GM10248 (cell line): Measurements from ENCODE around the gene FAM171A1.

Experiments used
- CTCF ChIA-PET: fragments of 300-600 bp; sonication (Branson Sonifier 250); formaldehyde crosslinking; extraction: SDS; loops from one replicate; lab custom pipeline; 2021; ENCODE audit warnings: antibody characterized with exemption; lab: Yijun Ruan, JAX
- POLR2A ChIA-PET: fragments of 350-650 bp; sonication (Branson Sonifier 250); formaldehyde crosslinking; extraction: SDS; loops from one replicate; lab custom pipeline; 2020; ENCODE audit warnings: antibody characterized with exemption; lab: Yijun Ruan, JAX
- DNase-seq: peaks from one replicate; pipeline ENCODE4 v3.0.0; 2012; ENCODE audit errors: extremely low spot score
- CTCF ChIP-seq: IDR thresholded peaks from 2 replicates; pipeline ENCODE4 v1.5.1; 2012; ENCODE audit warnings: mild to moderate bottlenecking, low read depth; ENCODE audit errors: extremely low read depth, missing control alignments, control extremely low read depth

The FAM171A1 gene

GRCh38 chr10:15324113-15324512, 47.0 kb downstream of the FAM171A1 start:
- no peak for TF ChIP-seq CTCF
- CTCF ChIA-PET: interaction anchor here (0.9 kb wide), 1 partner anchor 22 kb away, joined by 3 read pairs; no protein-coding TSS in a partner anchor
- no peak for DNase-seq
- POLR2A ChIA-PET: no interaction called here

- TF ChIP-seq CTCF: no peak
- ChIA-PET POLR2A (no interaction called here), CTCF (interaction anchor here (2.1 kb wide), 1 partner anchor 19 kb away, joined by 5 read pairs; no protein-coding TSS in a partner anchor)
- no peak for DNase-seq
These were observed 48.7 kb downstream of the FAM171A1 start for GRCh38 chr10:15322356-15322755.

- TF ChIP-seq CTCF: no peak
- ChIA-PET POLR2A (no interaction called here), CTCF (interaction anchor here (2.1 kb wide), 1 partner anchor 19 kb away, joined by 5 read pairs; no protein-coding TSS in a partner anchor)
- DNase-seq: no peak
These were observed 49.4 kb downstream of the FAM171A1 start for GRCh38 chr10:15321431-15322341.

GRCh38 chr10:15320522-15321203, 50.4 kb downstream of the FAM171A1 start:
- TF ChIP-seq CTCF: no peak
- CTCF ChIA-PET: no interaction called here
- no peak for DNase-seq
- POLR2A ChIA-PET: no interaction called here

GRCh38 chr10:15320118-15320517, 51.0 kb downstream of the FAM171A1 start:
- POLR2A ChIA-PET: no interaction called here
- TF ChIP-seq CTCF: no peak
- DNase-seq: no peak
- CTCF ChIA-PET: no interaction called here

GRCh38 chr10:15316871-15317464, 54.1 kb downstream of the FAM171A1 start:
- no peak for TF ChIP-seq CTCF
- no peak for DNase-seq
- ChIA-PET POLR2A (no interaction called here), CTCF (interaction anchor here (1.0 kb wide), 1 partner anchor 30 kb away, joined by 3 read pairs; no protein-coding TSS in a partner anchor)
